NCI-H187 treated with DMSO at 0.1 percent for 48 hours (cell line): ENCODE results near the gene EPG5.

ENCODE experiments used
- DNase-seq: peaks from one replicate; lab custom pipeline; 2025; lab: John Stamatoyannopoulos, UW

EPG5 gene

DNA sequence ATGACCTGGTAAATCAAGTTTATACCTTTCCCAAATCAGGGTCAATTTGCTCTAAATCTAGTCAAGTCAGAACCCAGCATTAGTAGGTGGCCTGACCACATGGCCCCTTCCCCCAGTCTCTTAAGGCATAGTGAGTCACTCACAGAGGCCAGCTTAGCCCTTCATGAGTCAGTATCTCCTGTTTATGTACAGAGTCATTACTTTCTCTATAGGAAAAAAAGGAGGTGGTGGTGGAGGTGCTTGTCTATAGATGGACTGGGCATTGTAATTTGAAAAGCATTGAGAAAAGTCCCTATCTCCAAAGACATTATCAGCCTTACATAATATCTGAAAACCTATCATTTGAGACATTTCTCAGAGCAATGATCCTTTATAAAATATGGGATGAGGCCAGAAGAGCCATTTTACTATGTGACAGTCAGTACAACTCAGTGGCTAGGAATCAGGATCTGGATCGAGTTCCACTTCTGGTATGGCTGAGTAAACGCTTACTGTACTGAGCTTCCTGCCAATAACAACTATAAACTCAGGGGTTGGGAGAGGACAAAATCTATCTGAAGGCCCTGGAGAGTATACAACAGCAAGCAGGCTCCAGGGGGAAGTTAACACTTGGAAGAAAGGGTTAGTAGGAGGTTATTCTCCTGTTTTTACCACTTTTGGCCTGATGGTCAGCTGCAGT, 164.2 kb downstream of the EPG5 start:
- DNase-seq, result no peak

DNA sequence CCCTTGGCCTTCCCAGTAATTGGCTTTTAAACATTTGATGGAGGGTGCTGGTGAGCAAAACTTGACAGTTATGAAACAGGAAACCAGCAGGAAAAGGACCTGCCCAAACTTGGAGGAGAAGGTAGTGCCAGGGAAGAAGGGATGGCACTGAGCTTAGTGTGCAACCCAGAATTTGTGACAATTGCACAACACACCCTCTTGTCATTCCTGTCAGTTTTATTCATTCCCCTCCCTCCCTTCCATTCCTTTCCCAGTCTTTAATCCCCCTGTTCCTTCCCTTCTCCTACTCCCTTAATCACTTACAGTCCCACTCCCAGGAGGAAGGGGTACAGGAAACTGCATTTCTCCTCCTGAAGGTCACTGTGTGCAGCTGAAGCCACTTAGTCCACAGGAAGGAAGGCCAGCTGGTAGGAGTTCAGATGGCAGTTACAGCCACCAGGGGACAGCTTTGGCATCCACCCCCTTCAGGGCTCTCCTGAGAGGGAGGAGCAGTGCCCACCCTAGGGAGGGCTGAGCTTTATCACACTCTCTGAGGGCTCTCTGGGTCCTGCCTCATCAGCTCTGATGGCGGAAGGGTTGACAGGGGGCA, 165.6 kb downstream of the EPG5 start:
- no peak for DNase-seq
